Measurements from ENCODE around the gene CSNK1G3.
"Not testable (repeated sequence)": the region's sequence is repeated elsewhere in the genome, so short reads cannot be mapped to it uniquely, and the experiment has no call there.

CSNK1G3 gene

DNA sequence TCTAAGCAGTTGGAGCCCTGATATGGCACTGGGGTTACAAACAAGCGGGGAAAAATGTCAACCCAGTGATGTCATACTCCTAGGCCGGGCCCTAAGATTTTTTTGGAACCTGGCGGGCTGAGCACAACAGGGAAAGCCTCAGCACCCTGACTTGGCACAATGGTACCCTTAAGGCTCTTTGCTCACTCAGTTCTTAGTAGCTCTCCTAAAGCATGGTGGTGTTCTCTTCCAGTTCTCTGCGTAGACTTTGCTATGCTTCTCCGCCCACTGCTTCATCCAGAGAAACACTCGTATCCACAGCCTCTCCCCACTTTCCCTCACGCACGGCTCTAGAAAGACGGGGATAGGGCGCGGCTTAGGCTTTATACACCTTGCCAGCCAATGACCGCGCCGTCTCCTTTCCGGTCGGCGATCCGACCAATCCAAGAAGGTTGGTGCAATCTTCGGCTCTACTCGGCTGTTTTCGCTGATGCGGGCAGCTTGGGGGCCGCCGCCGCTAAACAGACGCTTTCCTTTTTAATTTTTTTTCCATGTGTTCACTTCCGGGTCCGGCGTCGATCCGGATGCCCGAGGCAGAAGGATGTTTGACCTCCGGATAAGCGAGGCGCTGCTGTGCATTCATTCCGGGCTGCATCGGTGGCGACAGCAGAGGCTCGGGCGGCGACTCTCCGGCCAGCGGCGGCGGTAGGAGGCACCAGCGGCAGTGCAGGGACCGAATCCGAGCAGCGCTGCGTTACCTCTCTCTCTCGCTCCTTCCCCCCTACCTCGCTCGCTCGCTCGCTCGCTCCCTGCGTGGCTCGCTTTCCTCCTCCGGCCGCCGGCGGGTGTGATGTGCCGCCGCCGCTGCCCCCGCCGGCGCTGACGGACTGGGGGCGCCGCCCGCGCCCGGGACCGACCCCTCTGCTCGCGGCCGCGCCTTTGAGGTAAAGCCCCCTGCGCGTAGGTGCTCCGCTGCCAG is at the start of gene CSNK1G3:
Gene CSNK1G3, plus strand, starts transcription at position 530 of the 958 bp plus-strand sequence. CDS start 33,487 bp downstream, outside the sequence.
- peak; percentile 94 for DNase-seq (ENCODE audit: low read depth)
- in situ Hi-C loops (cut with HindIII; ENCODE audit: low sequenced_read_pairs) = no loop called here
- H3K4me3 ChIP-seq (ENCODE audit: low read depth, low read length) = peak within 1 kb of the TSS; percentile 70
- no peak for TF ChIP-seq CTCF (IDR thresholded peaks at IDR 0.05; ENCODE audit: low read depth, low read length, missing control alignments)

- H3K4me3 ChIP-seq (ENCODE audit: low read depth, low read length); in situ Hi-C loops (cut with HindIII; ENCODE audit: low sequenced_read_pairs); DNase-seq (ENCODE audit: low read depth): not testable (repeated sequence)
Observed at GRCh38 chr5:123466839-123467238, 45.1 kb upstream of the CSNK1G3 start.

DNA sequence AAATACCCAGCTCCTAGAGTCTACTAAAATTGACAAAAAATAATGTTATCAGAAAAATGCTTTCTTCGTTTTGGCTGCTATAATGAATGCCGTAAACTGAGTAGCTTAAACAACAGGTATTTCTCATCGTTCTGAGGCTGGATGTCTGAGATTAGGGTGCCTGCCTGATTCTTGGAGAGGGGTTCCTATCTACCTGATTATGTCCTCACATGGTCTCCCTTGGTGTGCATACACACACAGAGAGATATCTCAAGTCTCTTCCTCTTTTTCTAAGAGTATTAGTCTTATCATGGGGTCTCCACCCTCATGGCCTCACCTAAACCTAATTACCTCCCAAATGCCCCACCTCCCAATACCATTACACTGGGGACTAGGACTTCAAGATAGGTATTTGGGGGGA is 40.6 kb upstream of the CSNK1G3 start:
- no peak overlapping the region for H3K4me3 ChIP-seq (ENCODE audit: low read depth, low read length)
- no peak for DNase-seq (ENCODE audit: low read depth)
- in situ Hi-C loops (cut with HindIII; ENCODE audit: low sequenced_read_pairs) = no loop called here
- TF ChIP-seq CTCF (IDR thresholded peaks at IDR 0.05; ENCODE audit: low read depth, low read length, missing control alignments) = no peak

DNA sequence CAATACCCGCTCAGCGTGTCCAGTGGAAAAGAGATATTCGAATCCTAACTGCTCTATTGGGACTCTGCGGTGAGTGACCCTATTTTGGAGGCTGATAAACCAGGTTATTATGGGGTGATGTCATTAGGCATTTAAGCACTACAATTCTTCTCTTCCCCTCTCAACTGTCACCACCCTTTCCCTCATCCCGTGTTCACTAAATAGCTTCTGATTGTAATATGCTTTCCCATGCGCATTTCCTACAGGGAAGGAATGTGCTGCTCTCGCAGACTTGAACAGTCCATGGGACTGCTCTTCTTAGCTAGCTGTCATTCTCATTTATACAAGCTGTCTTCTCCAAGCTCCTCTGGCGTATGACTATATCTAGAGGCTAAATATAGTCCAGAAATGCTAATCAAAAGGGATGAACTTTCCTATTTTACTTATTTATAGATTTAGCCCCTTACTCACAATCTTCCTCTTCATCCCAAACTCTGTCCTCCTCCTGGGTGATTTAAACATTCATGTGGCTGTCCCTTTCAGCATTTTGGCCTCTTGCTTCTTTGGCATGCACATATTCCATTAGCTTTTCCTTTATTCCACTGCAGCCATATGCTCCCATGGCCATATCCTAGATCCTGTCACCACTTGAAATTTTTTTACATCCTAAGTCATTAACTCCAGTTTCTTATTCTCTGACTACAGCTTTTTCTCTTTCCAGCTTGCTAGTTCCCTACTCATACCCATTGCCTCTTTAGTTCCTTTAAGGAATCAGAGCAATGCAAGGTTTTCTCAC is 39.6 kb upstream of the CSNK1G3 start:
- no peak overlapping the region for H3K4me3 ChIP-seq (ENCODE audit: low read depth, low read length)
- in situ Hi-C loops (cut with HindIII; ENCODE audit: low sequenced_read_pairs) = no loop called here
- no peak for TF ChIP-seq CTCF (IDR thresholded peaks at IDR 0.05; ENCODE audit: low read depth, low read length, missing control alignments)
- DNase-seq (ENCODE audit: low read depth) = no peak

- DNase-seq (ENCODE audit: low read depth) = no peak
- in situ Hi-C loops (cut with HindIII; ENCODE audit: low sequenced_read_pairs) = no loop called here
- H3K4me3 ChIP-seq (ENCODE audit: low read depth, low read length) = no peak overlapping the region
- no peak for TF ChIP-seq CTCF (IDR thresholded peaks at IDR 0.05; ENCODE audit: low read depth, low read length, missing control alignments)
Observed at GRCh38 chr5:123474228-123474627, 37.7 kb upstream of the CSNK1G3 start.

- no peak for TF ChIP-seq CTCF (IDR thresholded peaks at IDR 0.05; ENCODE audit: low read depth, low read length, missing control alignments)
- no peak for DNase-seq (ENCODE audit: low read depth)
- in situ Hi-C loops (cut with HindIII; ENCODE audit: low sequenced_read_pairs) = no loop called here
- H3K4me3 ChIP-seq (ENCODE audit: low read depth, low read length) = no peak overlapping the region
Observed at GRCh38 chr5:123476731-123477130, 35.2 kb upstream of the CSNK1G3 start.

All from astrocyte of the cerebellum (primary cell).